ENCODE measurements around the gene CD2. TPM values are rescaled to one million over a fixed set of nuclear protein-coding genes. Genes with fewer than 3 reads are reported as not detected.

Gene CD2
- total and polyA plus RNA-seq, 2 donors from 2014 or later, result 0.97 to 12.1 TPM

GRCh38 chr1:116741836-116742565, 12.2 kb upstream of the CD2 start:
- no peaks in the 10 kb centered on the region for H3K27me3 ChIP-seq (ENCODE audit: control insufficient read depth, insufficient read depth, low read length)
- no peak overlapping the region for H3K9ac ChIP-seq (ENCODE audit: low read length in 3 of 3)
- no peak overlapping the region for H3K27ac ChIP-seq (ENCODE audit: low read depth in 2 of 2, low read length in 2 of 2)
- no peak overlapping the region for H3K4me3 ChIP-seq (ENCODE audit: low read length in 3 of 3)
- intact Hi-C loops (cut with DNase I), result loop anchor here (5.0 kb wide), 1 partner anchor 310 kb away; no protein-coding TSS in a partner anchor
- H3K9me3 ChIP-seq (ENCODE audit: control insufficient read depth in 2 of 3, insufficient read depth in 1 of 3, low read length in 3 of 3), result peaks cover 0 to 28% (median 12%) of the 10 kb centered on the region in 3 donors
- H3K36me3 ChIP-seq (ENCODE audit: control insufficient read depth in 2 of 3, insufficient read depth in 3 of 3, low read length in 3 of 3), result no peaks in the 10 kb centered on the region
- FAIRE-seq, result no peak
- no peaks in the 10 kb centered on the region for H3K4me1 ChIP-seq (ENCODE audit: control insufficient read depth in 2 of 3, insufficient read depth in 2 of 3, low read depth in 1 of 3, low read length in 3 of 3)
- TF ChIP-seq, protein P1, sequence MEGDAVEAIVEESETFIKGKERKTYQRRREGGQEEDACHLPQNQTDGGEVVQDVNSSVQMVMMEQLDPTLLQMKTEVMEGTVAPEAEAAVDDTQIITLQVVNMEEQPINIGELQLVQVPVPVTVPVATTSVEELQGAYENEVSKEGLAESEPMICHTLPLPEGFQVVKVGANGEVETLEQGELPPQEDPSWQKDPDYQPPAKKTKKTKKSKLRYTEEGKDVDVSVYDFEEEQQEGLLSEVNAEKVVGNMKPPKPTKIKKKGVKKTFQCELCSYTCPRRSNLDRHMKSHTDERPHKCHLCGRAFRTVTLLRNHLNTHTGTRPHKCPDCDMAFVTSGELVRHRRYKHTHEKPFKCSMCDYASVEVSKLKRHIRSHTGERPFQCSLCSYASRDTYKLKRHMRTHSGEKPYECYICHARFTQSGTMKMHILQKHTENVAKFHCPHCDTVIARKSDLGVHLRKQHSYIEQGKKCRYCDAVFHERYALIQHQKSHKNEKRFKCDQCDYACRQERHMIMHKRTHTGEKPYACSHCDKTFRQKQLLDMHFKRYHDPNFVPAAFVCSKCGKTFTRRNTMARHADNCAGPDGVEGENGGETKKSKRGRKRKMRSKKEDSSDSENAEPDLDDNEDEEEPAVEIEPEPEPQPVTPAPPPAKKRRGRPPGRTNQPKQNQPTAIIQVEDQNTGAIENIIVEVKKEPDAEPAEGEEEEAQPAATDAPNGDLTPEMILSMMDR (IDR thresholded peaks at IDR 0.05; ENCODE audit: borderline replicate concordance, extremely low read depth, insufficient read depth), result no peak
- no peak for DNase-seq

GRCh38 chr1:116743535-116743934, 10.7 kb upstream of the CD2 start:
- DNase-seq (no peak), FAIRE-seq (no peak)
- TF ChIP-seq, protein P1 (IDR thresholded peaks at IDR 0.05; ENCODE audit: borderline replicate concordance, extremely low read depth, insufficient read depth), result no peak
- Histone ChIP-seq H3K4me1 (ENCODE audit: control insufficient read depth in 2 of 3, insufficient read depth in 2 of 3, low read depth in 1 of 3, low read length in 3 of 3) (no peaks in the 10 kb centered on the region), H3K9me3 (ENCODE audit: control insufficient read depth in 2 of 3, insufficient read depth in 1 of 3, low read length in 3 of 3) (peaks cover 0 to 39% (median 12%) of the 10 kb centered on the region in 3 donors), H3K36me3 (ENCODE audit: control insufficient read depth in 2 of 3, insufficient read depth in 3 of 3, low read length in 3 of 3) (no peaks in the 10 kb centered on the region), H3K4me3 (ENCODE audit: low read length in 3 of 3) (no peak overlapping the region), H3K27ac (ENCODE audit: low read depth in 2 of 2, low read length in 2 of 2) (no peak overlapping the region), H3K9ac (ENCODE audit: low read length in 3 of 3) (no peak overlapping the region), H3K27me3 (ENCODE audit: control insufficient read depth, insufficient read depth, low read length) (no peaks in the 10 kb centered on the region)
- intact Hi-C loops (cut with DNase I), result loop anchor here (5.0 kb wide), 1 partner anchor 309 kb away; no protein-coding TSS in a partner anchor

DNA sequence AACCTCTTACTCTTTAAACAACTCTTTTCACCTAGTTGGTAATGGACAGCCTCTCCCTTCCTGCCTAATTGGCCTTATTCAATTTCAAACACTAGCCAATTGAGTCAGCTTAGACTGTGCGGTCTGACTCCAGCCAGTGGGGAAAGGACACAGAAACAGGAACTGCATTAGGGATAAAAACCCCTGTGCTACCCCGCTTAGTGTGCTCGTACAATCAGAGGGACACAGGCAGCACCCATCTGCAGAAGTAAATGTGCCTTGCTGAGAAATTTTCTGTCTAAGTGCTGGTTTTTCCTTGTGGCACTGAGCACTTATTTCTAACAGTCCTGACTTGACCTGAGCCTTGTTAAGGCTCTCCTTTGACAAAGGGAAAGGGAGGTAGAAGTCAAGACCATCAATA, 6.0 kb upstream of the CD2 start:
- Histone ChIP-seq H3K27ac (ENCODE audit: low read depth in 2 of 2, low read length in 2 of 2) (no peak overlapping the region), H3K4me1 (ENCODE audit: control insufficient read depth in 2 of 3, insufficient read depth in 2 of 3, low read depth in 1 of 3, low read length in 3 of 3) (no peaks in the 10 kb centered on the region), H3K4me3 (ENCODE audit: low read length in 3 of 3) (no peak overlapping the region), H3K27me3 (ENCODE audit: control insufficient read depth, insufficient read depth, low read length) (no peaks in the 10 kb centered on the region), H3K9me3 (ENCODE audit: control insufficient read depth in 2 of 3, insufficient read depth in 1 of 3, low read length in 3 of 3) (peaks cover 0 to 43% (median 9%) of the 10 kb centered on the region in 3 donors), H3K9ac (ENCODE audit: low read length in 3 of 3) (no peak overlapping the region), H3K36me3 (ENCODE audit: control insufficient read depth in 2 of 3, insufficient read depth in 3 of 3, low read length in 3 of 3) (no peaks in the 10 kb centered on the region)
- TF ChIP-seq, protein P1 (IDR thresholded peaks at IDR 0.05; ENCODE audit: borderline replicate concordance, extremely low read depth, insufficient read depth), result no peak
- FAIRE-seq (no peak), DNase-seq (no peak)
- intact Hi-C loops (cut with DNase I), result no loop called here
